ENCODE measurements around the gene SLC38A8.

- TF ChIP-seq SP1 (IDR thresholded peaks at IDR 0.05) (no peak), CTCF (IDR thresholded peaks at IDR 0.05; ENCODE audit: low read depth, low read length, missing input control) (no peak), JUND (IDR thresholded peaks at IDR 0.05) (no peak), TAF1 (conservative IDR thresholded peaks at IDR 0.05) (no peak), REST (IDR thresholded peaks at IDR 0.05) (no peak), MAX (IDR thresholded peaks at IDR 0.05) (no peak), RXRA (IDR thresholded peaks at IDR 0.05) (no peak)
These were observed 9.6 kb upstream of the SLC38A8 start for GRCh38 chr16:84052071-84052622.

All from liver (tissue), 3 donors.